Pulmonary artery endothelial cell (primary cell): ENCODE data around the gene PIGW. TPM values are rescaled to one million over a fixed set of nuclear protein-coding genes. Genes with fewer than 3 reads are reported as not detected.
"Not testable (repeated sequence)": the region's sequence is repeated elsewhere in the genome, so short reads cannot be mapped to it uniquely, and the experiment has no call there.

Source experiments
- DNase-seq: peaks from one replicate; pipeline ENCODE4 v3.0.0-alpha.2; 2011; ENCODE audit warnings: low read depth, low spot score
- total RNA-seq: library from RNA; depleted of rRNA; stranded (reverse); fragments of >200 nt; gene quantifications from 2 replicates; pipeline ENCODE4 v1.2.3, GENCODE V29; 2014

Gene PIGW
- total RNA-seq, 1 donor from 2014 or later = 12.1 TPM

- no peak for DNase-seq
Observed at GRCh38 chr17:36507266-36507665, 27.5 kb upstream of the PIGW start.

- not testable (repeated sequence) for DNase-seq
Observed at GRCh38 chr17:36508439-36508838, 26.3 kb upstream of the PIGW start.

GRCh38 chr17:36509272-36509985, 25.4 kb upstream of the PIGW start:
- DNase-seq = no peak

GRCh38 chr17:36510636-36511035, 24.2 kb upstream of the PIGW start:
- no peak for DNase-seq

- no peak for DNase-seq
Observed at GRCh38 chr17:36511216-36511615, 23.6 kb upstream of the PIGW start.

- no peak for DNase-seq
Observed at GRCh38 chr17:36512641-36513040, 22.1 kb upstream of the PIGW start.

- no peak for DNase-seq
Observed at GRCh38 chr17:36514856-36515255, 19.9 kb upstream of the PIGW start.

- DNase-seq = no peak
Observed at GRCh38 chr17:36515837-36516236, 18.9 kb upstream of the PIGW start.

- no peak for DNase-seq
Observed at GRCh38 chr17:36523113-36523512, 11.7 kb upstream of the PIGW start.

- DNase-seq = no peak
Observed at GRCh38 chr17:36524428-36524876, 10.3 kb upstream of the PIGW start.

- no peak for DNase-seq
Observed at GRCh38 chr17:36525113-36525512, 9.7 kb upstream of the PIGW start.

- no peak for DNase-seq
Observed at GRCh38 chr17:36525888-36526287, 8.9 kb upstream of the PIGW start.

GRCh38 chr17:36527621-36528250, 7.1 kb upstream of the PIGW start:
- DNase-seq = no peak

GRCh38 chr17:36529121-36529520, 5.7 kb upstream of the PIGW start:
- DNase-seq = no peak

GRCh38 chr17:36532435-36532975, 2.3 kb upstream of the PIGW start:
- no peak for DNase-seq

- DNase-seq = no peak
Observed at GRCh38 chr17:36533935-36534839, 600 bp upstream of the PIGW start.

GRCh38 chr17:36535669-36536081, 888 bp downstream of the PIGW start:
- no peak for DNase-seq

- no peak for DNase-seq
Observed at GRCh38 chr17:36540696-36541095, 5.9 kb downstream of the PIGW start.

- no peak for DNase-seq
Observed at GRCh38 chr17:36542755-36543154, 8.0 kb downstream of the PIGW start.

GRCh38 chr17:36544044-36544306, 9.2 kb downstream of the PIGW start:
- DNase-seq = peak; percentile 15

GRCh38 chr17:36544307-36545076, 9.7 kb downstream of the PIGW start, which contains the start of gene GGNBP2:
Gene GGNBP2, plus strand, starts transcription at chr17:36544919. Its CDS starts 806 bp downstream, at chr17:36545725.
- peak; percentile 64 for DNase-seq
